ENCODE data around the gene GOT1.

GOT1 gene

GRCh38 chr10:99432881-99433280 is 2.5 kb upstream of the GOT1 start:
- DNase-seq, result no peak

- DNase-seq, result no peak
These were observed 1.6 kb upstream of the GOT1 start for GRCh38 chr10:99432047-99432446.

GRCh38 chr10:99431190-99431760 is 851 bp upstream of the GOT1 start:
- no peak for DNase-seq

GRCh38 chr10:99430116-99430450 is 341 bp downstream of the GOT1 start:
- no peak for DNase-seq

- no peak for DNase-seq
These were observed 818 bp downstream of the GOT1 start for GRCh38 chr10:99429517-99430095.

GRCh38 chr10:99427566-99428190 is 2.7 kb downstream of the GOT1 start:
- no peak for DNase-seq

GRCh38 chr10:99426689-99427088 is 3.7 kb downstream of the GOT1 start:
- no peak for DNase-seq

- no peak for DNase-seq
These were observed 5.2 kb downstream of the GOT1 start for GRCh38 chr10:99425204-99425603.

- DNase-seq, result no peak
These were observed 5.8 kb downstream of the GOT1 start for GRCh38 chr10:99424656-99425055.

GRCh38 chr10:99422529-99423096 is 7.8 kb downstream of the GOT1 start:
- DNase-seq, result no peak

- DNase-seq, result no peak
These were observed 9.1 kb downstream of the GOT1 start for GRCh38 chr10:99421233-99421739.

GRCh38 chr10:99419688-99420087 is 10.7 kb downstream of the GOT1 start:
- DNase-seq, result no peak

- no peak for DNase-seq
These were observed 11.4 kb downstream of the GOT1 start for GRCh38 chr10:99418910-99419624.

GRCh38 chr10:99412099-99412498 is 18.3 kb downstream of the GOT1 start:
- DNase-seq, result no peak

GRCh38 chr10:99411546-99411945 is 18.9 kb downstream of the GOT1 start:
- DNase-seq, result no peak

GRCh38 chr10:99410876-99411275 is 19.5 kb downstream of the GOT1 start:
- no peak for DNase-seq

GRCh38 chr10:99410146-99410545 is 20.3 kb downstream of the GOT1 start:
- no peak for DNase-seq

GRCh38 chr10:99406149-99406548 is 24.3 kb downstream of the GOT1 start:
- DNase-seq, result no peak

- no peak for DNase-seq
These were observed 26.8 kb downstream of the GOT1 start for GRCh38 chr10:99403674-99404073.

GRCh38 chr10:99399664-99400063 is 30.8 kb downstream of the GOT1 start:
- no peak for DNase-seq

- DNase-seq, result no peak
These were observed 34.0 kb downstream of the GOT1 start for GRCh38 chr10:99396471-99396870.

- DNase-seq, result no peak
These were observed 34.5 kb downstream of the GOT1 start for GRCh38 chr10:99395750-99396445.

GRCh38 chr10:99394761-99395386 is 35.5 kb downstream of the GOT1 start:
- peak; percentile 11 for DNase-seq
